ENCODE measurements around the gene HCN2. TPM values are rescaled to one million over a fixed set of nuclear protein-coding genes. Genes with fewer than 3 reads are reported as not detected.

The HCN2 gene
- total and polyA plus RNA-seq, 8 donors, result 0.12 to 0.82 (median 0.21) TPM

DNA sequence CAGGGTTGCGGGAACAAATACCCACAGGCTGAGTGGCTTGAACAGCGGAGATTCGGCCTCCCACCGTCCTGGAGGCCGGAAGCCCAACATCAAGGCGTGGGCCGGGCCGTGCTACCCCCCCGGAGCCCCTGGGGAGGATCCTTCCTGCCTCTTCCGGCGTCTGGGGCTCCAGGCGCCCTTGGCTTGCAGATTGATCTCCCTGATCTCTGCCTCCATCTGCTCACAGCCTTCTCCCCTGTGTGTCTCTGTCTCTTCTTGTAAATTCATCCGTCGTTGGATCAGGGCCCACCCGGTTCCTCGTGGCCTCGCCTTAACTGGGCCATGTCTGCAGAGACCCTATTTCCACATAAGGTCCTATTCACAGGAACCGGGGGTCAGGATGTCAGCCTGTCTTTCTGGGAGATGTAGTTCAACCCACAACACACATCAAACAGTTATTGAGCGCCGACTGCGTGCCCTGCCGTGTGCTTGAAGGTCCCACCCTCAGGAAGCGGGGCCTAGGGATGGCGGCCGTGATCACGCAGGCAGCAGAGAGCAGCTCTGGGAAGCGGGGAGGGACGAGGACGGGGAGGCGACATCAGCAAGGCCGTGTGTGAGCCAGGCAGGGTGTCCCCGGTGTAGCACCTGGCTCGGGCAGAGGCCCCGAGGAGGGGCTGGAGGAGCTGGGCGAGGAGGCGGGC, 21.3 kb downstream of the HCN2 start:
- intact Hi-C loops (cut with DNase I), result no loop called here
- peak overlapping the region in 1 of 4 donors; percentile 3 for H3K4me3 ChIP-seq
- DNase-seq (peak in 1 of 6 donors; percentile 57), FAIRE-seq (no peak), ATAC-seq (peak in 3 of 4 donors; percentile 57 to 58 (median 58))
- peak overlapping the region in 1 of 4 donors; percentile 1 for H3K27ac ChIP-seq
- H3K36me3 ChIP-seq, result no peaks in the 10 kb centered on the region
- 38 to 44% methylated on average over 36 of the region's 36 CpGs for WGBS, 2 donors
- no peaks in the 10 kb centered on the region for H3K4me1 ChIP-seq
- no peaks in the 10 kb centered on the region for H3K27me3 ChIP-seq
- TF ChIP-seq, protein P1, sequence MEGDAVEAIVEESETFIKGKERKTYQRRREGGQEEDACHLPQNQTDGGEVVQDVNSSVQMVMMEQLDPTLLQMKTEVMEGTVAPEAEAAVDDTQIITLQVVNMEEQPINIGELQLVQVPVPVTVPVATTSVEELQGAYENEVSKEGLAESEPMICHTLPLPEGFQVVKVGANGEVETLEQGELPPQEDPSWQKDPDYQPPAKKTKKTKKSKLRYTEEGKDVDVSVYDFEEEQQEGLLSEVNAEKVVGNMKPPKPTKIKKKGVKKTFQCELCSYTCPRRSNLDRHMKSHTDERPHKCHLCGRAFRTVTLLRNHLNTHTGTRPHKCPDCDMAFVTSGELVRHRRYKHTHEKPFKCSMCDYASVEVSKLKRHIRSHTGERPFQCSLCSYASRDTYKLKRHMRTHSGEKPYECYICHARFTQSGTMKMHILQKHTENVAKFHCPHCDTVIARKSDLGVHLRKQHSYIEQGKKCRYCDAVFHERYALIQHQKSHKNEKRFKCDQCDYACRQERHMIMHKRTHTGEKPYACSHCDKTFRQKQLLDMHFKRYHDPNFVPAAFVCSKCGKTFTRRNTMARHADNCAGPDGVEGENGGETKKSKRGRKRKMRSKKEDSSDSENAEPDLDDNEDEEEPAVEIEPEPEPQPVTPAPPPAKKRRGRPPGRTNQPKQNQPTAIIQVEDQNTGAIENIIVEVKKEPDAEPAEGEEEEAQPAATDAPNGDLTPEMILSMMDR (IDR thresholded peaks at IDR 0.05), result no peak
- no peaks in the 10 kb centered on the region for H3K9me3 ChIP-seq

DNA sequence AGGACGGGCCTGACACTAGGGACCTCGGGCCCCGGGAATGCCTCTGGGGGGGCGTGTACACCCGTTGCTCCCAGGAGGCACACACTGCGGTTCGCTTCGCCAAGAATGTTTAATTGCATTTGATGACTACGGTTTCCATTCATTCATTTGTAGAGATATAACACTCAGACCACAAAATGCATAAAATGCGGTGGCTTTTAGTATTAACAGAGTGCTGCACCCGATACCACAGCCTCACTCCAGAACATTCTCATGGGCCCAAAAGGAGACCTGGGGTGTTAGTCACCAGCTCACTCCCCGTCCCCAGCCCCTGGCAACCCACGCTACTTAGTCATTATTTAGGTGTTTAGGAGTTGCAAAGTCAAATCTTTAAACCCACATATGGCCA, 21.8 kb downstream of the HCN2 start:
- WGBS, 2 donors, result 59 to 61% methylated on average over 13 of the region's 13 CpGs
- Histone ChIP-seq H3K4me1 (no peaks in the 10 kb centered on the region), H3K36me3 (no peaks in the 10 kb centered on the region), H3K27me3 (no peaks in the 10 kb centered on the region), H3K27ac (no peak overlapping the region), H3K4me3 (no peak overlapping the region), H3K9me3 (no peaks in the 10 kb centered on the region)
- ATAC-seq, result peak in 1 of 4 donors; percentile 27
- TF ChIP-seq, protein P1 (IDR thresholded peaks at IDR 0.05), result no peak
- DNase-seq, result no peak
- no peak for FAIRE-seq
- intact Hi-C loops (cut with DNase I), result no loop called here

DNA sequence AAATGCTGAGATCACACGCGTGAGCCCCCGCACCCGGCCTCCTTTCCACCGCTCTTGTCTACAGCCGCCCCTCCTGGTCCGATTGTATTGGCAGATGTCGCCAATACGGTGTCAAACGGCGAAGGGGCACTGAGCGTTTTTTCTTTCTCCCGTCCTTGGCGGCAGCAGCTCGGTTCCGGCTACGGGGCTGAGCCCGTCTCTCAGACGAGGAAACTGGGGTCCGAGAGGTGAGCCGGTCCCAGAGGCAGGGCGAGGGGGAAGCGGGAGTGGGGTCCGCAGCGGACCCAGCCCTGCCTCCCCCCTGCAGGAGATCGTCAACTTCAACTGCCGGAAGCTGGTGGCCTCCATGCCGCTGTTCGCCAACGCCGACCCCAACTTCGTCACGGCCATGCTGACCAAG, 23.3 kb downstream of the HCN2 start:
- peak in 1 of 6 donors; percentile 51 for DNase-seq
- WGBS, 2 donors, result 87 to 90% methylated on average over 33 of the region's 33 CpGs
- intact Hi-C loops (cut with DNase I), result no loop called here
- Histone ChIP-seq H3K27ac (no peak overlapping the region), H3K4me1 (no peaks in the 10 kb centered on the region), H3K27me3 (no peaks in the 10 kb centered on the region), H3K9me3 (no peaks in the 10 kb centered on the region), H3K4me3 (no peak overlapping the region), H3K36me3 (peaks cover 0 to under 1% (median 0%) of the 10 kb centered on the region in 3 donors)
- no peak for ATAC-seq
- TF ChIP-seq, protein P1 (IDR thresholded peaks at IDR 0.05), result no peak
- FAIRE-seq, result no peak

DNA sequence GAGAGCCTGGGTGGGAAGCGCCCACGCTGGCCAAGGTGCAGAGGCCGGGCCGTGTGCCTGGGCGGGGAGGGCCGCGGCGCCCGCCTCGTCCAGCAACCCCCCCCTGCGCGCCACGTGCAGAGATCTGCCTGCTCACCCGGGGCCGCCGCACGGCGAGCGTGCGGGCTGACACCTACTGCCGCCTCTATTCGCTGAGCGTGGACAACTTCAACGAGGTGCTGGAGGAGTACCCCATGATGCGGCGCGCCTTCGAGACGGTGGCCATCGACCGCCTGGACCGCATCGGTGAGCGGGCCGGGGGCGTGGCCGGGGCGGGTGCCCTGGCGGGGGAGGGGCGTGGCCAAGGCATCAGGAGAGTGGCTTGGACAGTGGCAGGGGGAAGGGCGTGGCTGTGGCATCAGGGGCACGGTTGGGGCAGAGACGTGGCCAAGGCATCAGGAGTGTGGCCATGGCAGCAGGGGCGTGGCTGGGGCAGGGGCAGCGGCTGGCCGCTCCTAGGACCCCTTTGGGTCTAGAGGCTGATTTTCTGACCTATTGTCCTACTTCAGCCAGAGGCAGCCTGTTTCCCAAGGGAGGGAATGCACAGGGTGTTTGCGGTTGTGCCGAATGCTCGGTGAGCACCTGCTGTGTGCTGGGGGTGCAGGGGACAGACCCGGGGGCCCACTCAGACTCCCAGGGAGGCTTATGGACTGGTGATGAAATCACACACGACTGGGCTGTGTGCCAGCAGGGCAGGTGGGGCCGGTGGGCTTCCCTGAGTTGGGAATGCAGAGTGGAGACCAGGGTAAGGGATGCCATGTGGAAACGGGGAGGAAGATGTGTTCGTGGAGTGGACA, 24.3 kb downstream of the HCN2 start:
- peaks cover 2 to 9% (median 7%) of the 10 kb centered on the region in 3 donors for H3K36me3 ChIP-seq
- no peak overlapping the region for H3K4me3 ChIP-seq
- DNase-seq, result peak in 1 of 6 donors; percentile 63
- intact Hi-C loops (cut with DNase I), result no loop called here
- no peak for FAIRE-seq
- H3K27me3 ChIP-seq, result no peaks in the 10 kb centered on the region
- no peak for ATAC-seq
- H3K9me3 ChIP-seq, result no peaks in the 10 kb centered on the region
- no peak overlapping the region for H3K27ac ChIP-seq
- WGBS, 2 donors, result 77 to 86% methylated on average over 49 to 54 of the region's 54 CpGs
- no peaks in the 10 kb centered on the region for H3K4me1 ChIP-seq
- TF ChIP-seq, protein P1 (IDR thresholded peaks at IDR 0.05), result no peak

All from pancreas (tissue), 10 donors.